Measurements from ENCODE around the gene GAS1.

Gene GAS1

GRCh38 chr9:86912210-86912609 lies 35.1 kb downstream of the GAS1 start:
- Histone ChIP-seq H2AK5ac (ENCODE audit: low read length, severe bottlenecking) (no peak overlapping the region), H3K79me1 (replicated peaks; ENCODE audit: low read length, poor library complexity, severe bottlenecking) (no peaks in the 10 kb centered on the region), H3K4ac (ENCODE audit: low read depth in 1 of 2, low read length in 2 of 2) (no peak overlapping the region), H2BK5ac (ENCODE audit: low read depth, low read length, poor library complexity, severe bottlenecking) (no peak overlapping the region), H3K4me1 (ENCODE audit: control insufficient read depth, insufficient read depth, low read depth, low read length) (no peaks in the 10 kb centered on the region), H4K91ac (ENCODE audit: low read length) (no peak overlapping the region), H3K18ac (ENCODE audit: low read depth in 1 of 2, low read length in 2 of 2) (no peak overlapping the region), H3K23ac (ENCODE audit: low read length in 2 of 2) (no peak overlapping the region), H3K27ac (ENCODE audit: low read length, poor library complexity, severe bottlenecking) (no peak overlapping the region), H3K36me3 (ENCODE audit: control insufficient read depth in 1 of 2, insufficient read depth in 2 of 2, low read depth in 1 of 2, low read length in 2 of 2) (no peaks in the 10 kb centered on the region), H3K4me3 (ENCODE audit: insufficient read depth in 1 of 2, low read depth in 1 of 2, low read length in 2 of 2) (no peak overlapping the region), H2AFZ (ENCODE audit: low read depth, low read length) (no peak overlapping the region), H3K4me2 (ENCODE audit: low read length, poor library complexity, severe bottlenecking) (no peak overlapping the region), H3K27me3 (ENCODE audit: control insufficient read depth in 1 of 2, insufficient read depth in 1 of 2, low read length in 2 of 2) (no peaks in the 10 kb centered on the region), H3K14ac (ENCODE audit: low read length in 2 of 2) (no peak overlapping the region), H2BK120ac (ENCODE audit: low read depth, low read length) (no peak overlapping the region), H2BK15ac (ENCODE audit: low read depth, poor library complexity, severe bottlenecking) (no peak overlapping the region), H2BK12ac (ENCODE audit: low read length in 2 of 2) (no peak overlapping the region), H3K9ac (ENCODE audit: low read length) (no peak overlapping the region), H4K8ac (ENCODE audit: low read length) (no peak overlapping the region), H3K9me3 (ENCODE audit: control insufficient read depth, low read length) (peaks cover 6% of the 10 kb centered on the region)
- no peak for DNase-seq
- 94% methylated on average over 2 of the region's 3 CpGs for WGBS

GRCh38 chr9:86909388-86909787 lies 37.9 kb downstream of the GAS1 start:
- Histone ChIP-seq H3K4me2 (ENCODE audit: low read length, poor library complexity, severe bottlenecking) (no peak overlapping the region), H2AFZ (ENCODE audit: low read depth, low read length) (no peak overlapping the region), H3K4me3 (ENCODE audit: insufficient read depth in 1 of 2, low read depth in 1 of 2, low read length in 2 of 2) (no peak overlapping the region), H3K9me3 (ENCODE audit: control insufficient read depth, low read length) (peaks cover 10% of the 10 kb centered on the region), H2BK12ac (ENCODE audit: low read length in 2 of 2) (no peak overlapping the region), H2AK5ac (ENCODE audit: low read length, severe bottlenecking) (no peak overlapping the region), H4K8ac (ENCODE audit: low read length) (no peak overlapping the region), H3K18ac (ENCODE audit: low read depth in 1 of 2, low read length in 2 of 2) (no peak overlapping the region), H2BK120ac (ENCODE audit: low read depth, low read length) (no peak overlapping the region), H3K27ac (ENCODE audit: low read length, poor library complexity, severe bottlenecking) (no peak overlapping the region), H2BK5ac (ENCODE audit: low read depth, low read length, poor library complexity, severe bottlenecking) (no peak overlapping the region), H2BK15ac (ENCODE audit: low read depth, poor library complexity, severe bottlenecking) (no peak overlapping the region), H3K9ac (ENCODE audit: low read length) (no peak overlapping the region), H3K79me1 (replicated peaks; ENCODE audit: low read length, poor library complexity, severe bottlenecking) (no peaks in the 10 kb centered on the region), H3K4me1 (ENCODE audit: control insufficient read depth, insufficient read depth, low read depth, low read length) (peaks cover 2% of the 10 kb centered on the region), H3K14ac (ENCODE audit: low read length in 2 of 2) (no peak overlapping the region), H3K23ac (ENCODE audit: low read length in 2 of 2) (no peak overlapping the region), H3K36me3 (ENCODE audit: control insufficient read depth in 1 of 2, insufficient read depth in 2 of 2, low read depth in 1 of 2, low read length in 2 of 2) (no peaks in the 10 kb centered on the region), H4K91ac (ENCODE audit: low read length) (no peak overlapping the region), H3K27me3 (ENCODE audit: control insufficient read depth in 1 of 2, insufficient read depth in 1 of 2, low read length in 2 of 2) (no peaks in the 10 kb centered on the region), H3K4ac (ENCODE audit: low read depth in 1 of 2, low read length in 2 of 2) (no peak overlapping the region)
- WGBS: no CpG with 5 or more reads among the region's 2 CpGs
- DNase-seq: no peak

- no peak overlapping the region for H4K8ac ChIP-seq (ENCODE audit: low read length)
- H3K9me3 ChIP-seq (ENCODE audit: control insufficient read depth, low read length): peaks cover 10% of the 10 kb centered on the region
- no peak overlapping the region for H3K14ac ChIP-seq (ENCODE audit: low read length in 2 of 2)
- no peak overlapping the region for H3K27ac ChIP-seq (ENCODE audit: low read length, poor library complexity, severe bottlenecking)
- H3K4me3 ChIP-seq (ENCODE audit: insufficient read depth in 1 of 2, low read depth in 1 of 2, low read length in 2 of 2): no peak overlapping the region
- no peak overlapping the region for H2BK15ac ChIP-seq (ENCODE audit: low read depth, poor library complexity, severe bottlenecking)
- H3K79me1 ChIP-seq (replicated peaks; ENCODE audit: low read length, poor library complexity, severe bottlenecking): no peaks in the 10 kb centered on the region
- H3K36me3 ChIP-seq (ENCODE audit: control insufficient read depth in 1 of 2, insufficient read depth in 2 of 2, low read depth in 1 of 2, low read length in 2 of 2): no peaks in the 10 kb centered on the region
- no peak overlapping the region for H2BK12ac ChIP-seq (ENCODE audit: low read length in 2 of 2)
- no peak overlapping the region for H3K4me2 ChIP-seq (ENCODE audit: low read length, poor library complexity, severe bottlenecking)
- H2BK5ac ChIP-seq (ENCODE audit: low read depth, low read length, poor library complexity, severe bottlenecking): no peak overlapping the region
- no peak for DNase-seq
- H3K4me1 ChIP-seq (ENCODE audit: control insufficient read depth, insufficient read depth, low read depth, low read length): peaks cover 10% of the 10 kb centered on the region
- no peak overlapping the region for H3K9ac ChIP-seq (ENCODE audit: low read length)
- 92% methylated on average over 2 of the region's 3 CpGs for WGBS
- H4K91ac ChIP-seq (ENCODE audit: low read length): no peak overlapping the region
- H3K23ac ChIP-seq (ENCODE audit: low read length in 2 of 2): no peak overlapping the region
- H2BK120ac ChIP-seq (ENCODE audit: low read depth, low read length): no peak overlapping the region
- no peak overlapping the region for H3K18ac ChIP-seq (ENCODE audit: low read depth in 1 of 2, low read length in 2 of 2)
- no peak overlapping the region for H3K4ac ChIP-seq (ENCODE audit: low read depth in 1 of 2, low read length in 2 of 2)
- no peak overlapping the region for H2AFZ ChIP-seq (ENCODE audit: low read depth, low read length)
- peaks cover 0 to 7% of the 10 kb centered on the region in 2 experiments for H3K27me3 ChIP-seq (ENCODE audit: control insufficient read depth in 1 of 2, insufficient read depth in 1 of 2, low read length in 2 of 2)
- no peak overlapping the region for H2AK5ac ChIP-seq (ENCODE audit: low read length, severe bottlenecking)
These were observed 39.0 kb downstream of the GAS1 start for GRCh38 chr9:86908261-86908660.

- Histone ChIP-seq H2BK120ac (ENCODE audit: low read depth, low read length) (no peak overlapping the region), H3K79me1 (replicated peaks; ENCODE audit: low read length, poor library complexity, severe bottlenecking) (no peaks in the 10 kb centered on the region), H3K27ac (ENCODE audit: low read length, poor library complexity, severe bottlenecking) (no peak overlapping the region), H2AFZ (ENCODE audit: low read depth, low read length) (no peak overlapping the region), H2BK15ac (ENCODE audit: low read depth, poor library complexity, severe bottlenecking) (no peak overlapping the region), H3K36me3 (ENCODE audit: control insufficient read depth in 1 of 2, insufficient read depth in 2 of 2, low read depth in 1 of 2, low read length in 2 of 2) (no peaks in the 10 kb centered on the region), H3K4me2 (ENCODE audit: low read length, poor library complexity, severe bottlenecking) (no peak overlapping the region), H3K9ac (ENCODE audit: low read length) (no peak overlapping the region), H3K4me3 (ENCODE audit: insufficient read depth in 1 of 2, low read depth in 1 of 2, low read length in 2 of 2) (no peak overlapping the region), H3K4me1 (ENCODE audit: control insufficient read depth, insufficient read depth, low read depth, low read length) (peaks cover 16% of the 10 kb centered on the region), H2BK5ac (ENCODE audit: low read depth, low read length, poor library complexity, severe bottlenecking) (no peak overlapping the region), H2AK5ac (ENCODE audit: low read length, severe bottlenecking) (no peak overlapping the region), H4K91ac (ENCODE audit: low read length) (no peak overlapping the region), H4K8ac (ENCODE audit: low read length) (no peak overlapping the region), H2BK12ac (ENCODE audit: low read length in 2 of 2) (no peak overlapping the region), H3K23ac (ENCODE audit: low read length in 2 of 2) (no peak overlapping the region), H3K4ac (ENCODE audit: low read depth in 1 of 2, low read length in 2 of 2) (no peak overlapping the region), H3K9me3 (ENCODE audit: control insufficient read depth, low read length) (peaks cover 10% of the 10 kb centered on the region), H3K14ac (ENCODE audit: low read length in 2 of 2) (no peak overlapping the region), H3K27me3 (ENCODE audit: control insufficient read depth in 1 of 2, insufficient read depth in 1 of 2, low read length in 2 of 2) (peaks cover 0 to 10% of the 10 kb centered on the region in 2 experiments), H3K18ac (ENCODE audit: low read depth in 1 of 2, low read length in 2 of 2) (no peak overlapping the region)
- no peak for DNase-seq
- 67% methylated on average over 1 of the region's 1 CpG for WGBS
These were observed 40.0 kb downstream of the GAS1 start for GRCh38 chr9:86907346-86907745.

Measured in mesenchymal stem cell (in vitro differentiated cells and primary cell).